Measurements from ENCODE around the gene TFCP2L1.
"Not testable (repeated sequence)": the region's sequence is repeated elsewhere in the genome, so short reads cannot be mapped to it uniquely, and the experiment has no call there.

The TFCP2L1 gene, protein sequence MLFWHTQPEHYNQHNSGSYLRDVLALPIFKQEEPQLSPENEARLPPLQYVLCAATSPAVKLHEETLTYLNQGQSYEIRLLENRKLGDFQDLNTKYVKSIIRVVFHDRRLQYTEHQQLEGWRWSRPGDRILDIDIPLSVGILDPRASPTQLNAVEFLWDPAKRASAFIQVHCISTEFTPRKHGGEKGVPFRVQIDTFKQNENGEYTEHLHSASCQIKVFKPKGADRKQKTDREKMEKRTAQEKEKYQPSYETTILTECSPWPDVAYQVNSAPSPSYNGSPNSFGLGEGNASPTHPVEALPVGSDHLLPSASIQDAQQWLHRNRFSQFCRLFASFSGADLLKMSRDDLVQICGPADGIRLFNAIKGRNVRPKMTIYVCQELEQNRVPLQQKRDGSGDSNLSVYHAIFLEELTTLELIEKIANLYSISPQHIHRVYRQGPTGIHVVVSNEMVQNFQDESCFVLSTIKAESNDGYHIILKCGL

DNA sequence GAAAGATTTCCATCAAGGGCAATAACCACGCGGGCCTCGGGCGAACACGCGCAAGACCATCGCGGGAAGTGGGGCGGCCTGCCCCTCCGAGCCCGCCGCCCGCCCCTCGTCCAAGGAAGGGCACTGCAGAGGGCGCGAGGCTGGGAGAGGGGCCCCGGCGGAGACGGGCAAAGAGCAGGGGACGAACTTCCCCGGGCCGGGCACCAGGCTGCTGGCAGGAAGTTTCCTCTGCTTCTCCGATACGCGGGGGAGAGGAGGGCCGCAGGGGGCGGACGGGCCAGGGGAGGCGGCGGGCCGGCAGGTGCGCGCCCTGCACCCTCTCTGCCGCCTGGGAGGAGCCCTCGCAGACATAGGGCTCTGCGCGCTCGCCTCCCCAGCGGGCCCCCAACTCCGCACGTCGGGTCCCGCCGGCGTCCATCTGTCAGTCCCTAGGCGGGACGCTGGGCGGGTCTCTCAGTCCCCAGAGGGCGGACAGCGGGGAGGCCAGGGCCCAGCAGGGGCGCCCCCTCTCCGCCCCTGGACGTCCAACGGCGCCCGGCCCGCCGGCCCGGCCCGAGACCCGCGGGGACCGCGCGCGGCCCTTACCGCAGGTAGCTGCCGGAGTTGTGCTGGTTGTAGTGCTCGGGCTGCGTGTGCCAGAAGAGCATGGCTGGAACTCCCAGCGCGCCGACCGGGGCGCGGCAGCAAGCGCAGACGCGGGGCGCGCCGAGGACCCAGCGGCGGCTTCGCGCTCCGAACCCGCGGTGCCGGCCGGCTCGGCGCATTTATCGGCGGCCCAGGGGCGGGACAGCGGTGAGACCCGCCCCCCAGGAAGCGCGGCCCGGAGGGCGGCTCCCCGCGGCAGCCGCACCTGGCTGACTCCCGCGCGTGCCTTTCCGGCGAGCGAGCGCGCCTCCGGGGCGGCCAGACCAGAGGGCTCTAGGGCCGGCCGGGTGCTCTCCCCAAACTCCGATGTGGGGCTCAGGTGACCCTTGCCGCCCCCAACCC, at the start of gene TFCP2L1:
Gene TFCP2L1, minus strand, starts transcription at position 740 of the 987 bp plus-strand sequence. Its CDS starts 93 bp downstream, at position 647.
- no peak for DNase-seq (ENCODE audit: low read depth in 2 of 2, low spot score in 1 of 2)

DNA sequence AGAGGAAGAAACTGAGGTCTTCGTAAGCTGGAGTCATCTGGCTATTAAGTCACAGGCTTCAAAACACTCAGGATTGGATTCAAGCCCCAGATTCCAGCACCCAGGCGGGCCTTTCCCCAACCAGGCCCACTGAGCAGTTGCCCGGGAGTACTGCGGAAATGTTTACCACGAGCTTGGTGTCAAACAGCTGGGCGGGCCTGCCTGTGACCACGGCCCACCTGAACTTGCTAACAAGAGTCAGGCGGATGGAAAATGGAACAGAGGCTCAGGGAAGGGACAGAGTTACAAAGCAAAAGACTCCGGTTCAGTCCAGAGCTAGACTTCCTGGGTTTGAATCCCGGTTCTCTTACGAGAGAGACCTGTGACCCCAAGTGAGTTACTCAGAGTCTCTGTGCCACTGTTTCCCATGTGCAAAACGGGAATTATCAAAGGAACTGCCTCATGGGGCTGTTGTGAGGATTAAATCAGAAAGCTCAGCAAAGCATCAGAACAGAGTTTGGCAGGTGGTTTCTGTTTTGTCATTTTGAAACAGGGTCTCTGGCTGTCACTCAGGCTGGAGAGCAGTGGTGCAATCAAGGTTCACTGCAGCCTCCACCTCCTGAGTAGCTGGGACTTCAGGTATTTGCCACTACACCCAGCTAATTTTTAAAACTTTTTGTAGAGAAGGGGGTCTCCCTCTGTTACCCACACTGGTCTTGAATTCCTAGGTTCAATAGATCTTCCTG, 49.0 kb upstream of the TFCP2L1 start:
- DNase-seq (ENCODE audit: low read depth in 2 of 2, low spot score in 1 of 2): no peak

GRCh38 chr2:121333231-121333630, 48.2 kb upstream of the TFCP2L1 start:
- DNase-seq (ENCODE audit: low read depth in 2 of 2, low spot score in 1 of 2): no peak

DNA sequence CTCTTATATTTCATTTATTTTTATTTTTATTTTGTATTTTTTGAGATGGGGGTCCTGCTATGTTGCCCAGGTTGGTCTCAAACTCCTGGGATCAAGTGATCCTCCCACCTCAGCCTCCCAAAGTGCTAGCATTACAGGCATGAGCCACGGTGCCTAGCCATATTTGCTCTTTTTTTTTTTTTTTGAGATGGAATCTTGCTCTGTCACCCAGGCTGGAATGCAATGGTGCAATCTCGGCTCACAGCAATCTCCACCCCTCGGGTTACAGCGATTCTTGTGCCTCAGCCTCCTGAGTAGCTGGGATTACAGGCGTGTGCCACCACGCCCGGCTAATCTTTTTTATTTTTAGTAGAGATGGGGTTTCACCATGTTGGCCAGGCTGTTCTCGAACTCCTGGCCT, 46.3 kb upstream of the TFCP2L1 start:
- DNase-seq (ENCODE audit: low read depth in 2 of 2, low spot score in 1 of 2): not testable (repeated sequence)

- DNase-seq (ENCODE audit: low read depth in 2 of 2, low spot score in 1 of 2): no peak
Observed at GRCh38 chr2:121330921-121331320, 45.9 kb upstream of the TFCP2L1 start.

DNA sequence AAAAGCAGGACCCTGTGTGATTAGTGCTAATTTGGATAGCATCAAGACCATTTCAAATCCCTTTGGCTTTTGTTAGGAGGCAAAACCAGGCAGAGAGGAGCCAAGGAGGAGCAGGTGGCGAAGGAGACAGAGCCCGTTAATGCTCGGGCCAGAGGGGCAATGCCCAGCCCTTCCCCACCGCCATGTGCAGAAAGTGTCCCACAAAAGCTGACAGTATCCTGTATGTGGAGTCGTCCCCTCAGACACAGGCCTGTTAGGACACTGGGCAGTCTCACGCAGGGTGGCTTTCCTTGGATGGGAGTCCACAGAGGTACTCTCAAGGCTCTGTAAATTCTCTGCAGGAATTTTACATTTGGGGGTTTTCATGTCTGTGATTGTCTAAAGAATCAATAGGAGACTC, 44.8 kb upstream of the TFCP2L1 start:
- no peak for DNase-seq (ENCODE audit: low read depth in 2 of 2, low spot score in 1 of 2)

GRCh38 chr2:121326628-121327027, 41.6 kb upstream of the TFCP2L1 start:
- no peak for DNase-seq (ENCODE audit: low read depth in 2 of 2, low spot score in 1 of 2)

- no peak for DNase-seq (ENCODE audit: low read depth in 2 of 2, low spot score in 1 of 2)
Observed at GRCh38 chr2:121324601-121325000, 39.6 kb upstream of the TFCP2L1 start.

GRCh38 chr2:121321476-121321875, 36.5 kb upstream of the TFCP2L1 start:
- DNase-seq (ENCODE audit: low read depth in 2 of 2, low spot score in 1 of 2): no peak

GRCh38 chr2:121319941-121320340, 34.9 kb upstream of the TFCP2L1 start:
- DNase-seq (ENCODE audit: low read depth in 2 of 2, low spot score in 1 of 2): no peak

GRCh38 chr2:121316986-121317385, 32.0 kb upstream of the TFCP2L1 start:
- no peak for DNase-seq (ENCODE audit: low read depth in 2 of 2, low spot score in 1 of 2)

DNA sequence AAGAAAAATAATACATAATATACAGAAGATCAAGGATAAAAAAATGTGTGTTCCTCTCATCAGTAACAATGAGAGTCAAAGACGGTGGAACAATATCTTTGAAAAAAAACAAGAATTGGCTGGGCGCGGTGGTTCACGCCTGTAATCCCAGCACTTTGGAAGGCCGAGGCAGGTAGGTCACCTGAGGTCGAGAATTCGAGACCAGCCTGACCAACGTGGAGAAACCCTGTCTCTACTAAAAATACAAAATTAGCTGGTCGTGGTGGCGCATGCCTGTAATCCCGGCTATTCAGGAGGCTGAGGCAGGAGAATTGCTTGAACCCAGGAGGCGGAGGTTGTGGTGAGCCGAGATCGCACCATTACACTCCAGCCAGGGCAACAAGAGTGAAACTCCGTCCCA, 28.7 kb upstream of the TFCP2L1 start:
- DNase-seq (ENCODE audit: low read depth in 2 of 2, low spot score in 1 of 2): not testable (repeated sequence)

- no peak for DNase-seq (ENCODE audit: low read depth in 2 of 2, low spot score in 1 of 2)
Observed at GRCh38 chr2:121309801-121310200, 24.8 kb upstream of the TFCP2L1 start.

GRCh38 chr2:121309323-121309722, 24.3 kb upstream of the TFCP2L1 start:
- no peak for DNase-seq (ENCODE audit: low read depth in 2 of 2, low spot score in 1 of 2)

DNA sequence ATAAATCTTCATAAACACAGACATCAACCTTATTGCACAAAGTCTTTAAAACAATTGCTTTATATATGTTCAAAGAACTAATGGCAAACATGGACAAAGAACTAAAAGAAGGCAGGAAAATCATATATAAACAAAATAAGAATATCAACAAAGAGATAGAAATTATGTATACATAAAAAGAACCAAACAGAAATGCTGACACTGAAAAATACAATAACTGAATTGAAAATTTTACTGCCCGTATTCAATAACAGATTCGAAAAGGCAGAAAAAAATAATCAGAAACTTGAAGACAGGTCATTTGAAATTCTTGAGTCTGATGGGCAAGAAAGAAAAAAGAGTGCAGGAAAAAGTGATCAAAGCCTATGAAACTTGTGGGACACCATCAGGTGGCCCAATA, 22.0 kb upstream of the TFCP2L1 start:
- DNase-seq (ENCODE audit: low read depth in 2 of 2, low spot score in 1 of 2): no peak

GRCh38 chr2:121304941-121305340, 19.9 kb upstream of the TFCP2L1 start:
- DNase-seq (ENCODE audit: low read depth in 2 of 2, low spot score in 1 of 2): no peak

- no peak for DNase-seq (ENCODE audit: low read depth in 2 of 2, low spot score in 1 of 2)
Observed at GRCh38 chr2:121303531-121304263, 18.7 kb upstream of the TFCP2L1 start.

- DNase-seq (ENCODE audit: low read depth in 2 of 2, low spot score in 1 of 2): not testable (repeated sequence)
Observed at GRCh38 chr2:121301190-121301589, 16.2 kb upstream of the TFCP2L1 start.

- DNase-seq (ENCODE audit: low read depth in 2 of 2, low spot score in 1 of 2): no peak
Observed at GRCh38 chr2:121298476-121298875, 13.5 kb upstream of the TFCP2L1 start.

DNA sequence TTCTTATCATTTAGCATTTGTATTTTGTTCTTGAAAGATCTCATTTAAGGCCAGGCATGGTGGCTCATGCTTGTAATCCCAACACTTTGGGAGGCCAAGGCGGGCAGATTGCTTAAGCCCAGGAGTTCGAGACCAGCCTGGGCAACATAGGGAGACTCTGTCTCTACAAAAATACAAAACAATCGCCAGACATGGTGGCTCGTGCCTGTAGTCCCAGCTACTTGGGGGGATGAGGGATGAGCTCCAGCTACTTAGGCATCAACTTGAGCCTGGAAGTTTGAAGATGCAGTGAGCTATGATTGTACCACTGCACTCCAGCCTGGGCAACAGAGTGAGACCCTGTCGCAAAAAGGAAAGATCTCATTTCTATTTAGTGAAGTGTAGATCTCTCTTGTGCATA, 12.9 kb upstream of the TFCP2L1 start:
- DNase-seq (ENCODE audit: low read depth in 2 of 2, low spot score in 1 of 2): not testable (repeated sequence)
